HCT116 (cell line): ENCODE measurements around the gene ANKRD13C. TPM values are rescaled to one million over a fixed set of nuclear protein-coding genes. Genes with fewer than 3 reads are reported as not detected.
A peak's percentile ranks its signal among the peaks of the same experiment; 100 is the strongest.
"Not testable (repeated sequence)": the region's sequence is repeated elsewhere in the genome, so short reads cannot be mapped to it uniquely, and the experiment has no call there.

ENCODE experiments used
- ATAC-seq: fragments of 200-7000 bp; cut with Tn5 transposase; 2 replicates; pipeline ENCODE4 v1.9.1; 2020; ENCODE audit warnings: mild to moderate bottlenecking, moderate library complexity
- BruUV-seq: library from RNA; stranded (reverse); fragments of 400-500 nt; replicated peaks from 2 replicates; lab custom pipeline; 2021; lab: Mats Ljungman, UMichigan
- CTCF ChIA-PET: fragments of 300-600 bp; sonication (Branson Sonifier 250); formaldehyde crosslinking; loops from one replicate; lab custom pipeline; 2021; ENCODE audit warnings: antibody characterized with exemption; lab: Charles Lee
- POLR2A ChIA-PET: fragments of 300-600, 350-600 bp; sonication (Branson Sonifier 250); formaldehyde crosslinking; loops from one replicate; lab custom pipeline; 2021; ENCODE audit warnings: antibody characterized with exemption; lab: Charles Lee
- RAD21 ChIA-PET, 2 experiments: fragments of 300-600 bp; sonication (Branson Sonifier 250); formaldehyde crosslinking; loops; one replicate each; lab custom pipeline; 2023; ENCODE audit warnings: low total read pairs in 2 of 2; ENCODE audit not compliant: uncharacterized antibody in 2 of 2, unreplicated experiment in 2 of 2, low non-redundant PET in 1 of 2; lab: Charles Lee
- DNase-seq: peaks from one replicate; pipeline ENCODE4 v3.0.0-alpha.2; 2010; ENCODE audit warnings: low read depth, low spot score
- H2AFZ ChIP-seq: fragments of 200-600 bp; shearing (Covaris generic), sonication (generic); 2 replicates; pipeline ENCODE4 v1.6.1; 2017; ENCODE audit warnings: low read depth, mixed run types, mixed read lengths, antibody characterized with exemption, low read length; ENCODE audit not compliant: poor library complexity, severe bottlenecking
- H3K27ac ChIP-seq: 2 replicates; pipeline ENCODE4 v1.5.1; 2012; ENCODE audit warnings: low read depth, low read length
- H3K27me3 ChIP-seq: fragments of 200-600 bp; sonication (generic); 2 replicates; pipeline ENCODE4 v1.6.1; 2016; ENCODE audit warnings: mixed run types, low read length, mixed read lengths; ENCODE audit not compliant: insufficient read depth
- H3K36me3 ChIP-seq, 2 experiments: fragments of 200-500 bp in 1 of 2; fragments of 200-600 bp in 1 of 2; sonication (Bioruptor generic) in 1 of 2; sonication (generic) in 1 of 2; 2 replicates each; pipeline versions ENCODE4 v1.5.1 to v1.6.1; 2014 to 2016; ENCODE audit warnings: low read length in 2 of 2, inconsistent platforms in 1 of 2, mixed read lengths in 1 of 2, mixed run types in 1 of 2; ENCODE audit not compliant: insufficient read depth in 2 of 2, control insufficient read depth in 1 of 2
- H3K4me1 ChIP-seq, 2 experiments: fragments of 200-600 bp in 1 of 2; sonication (generic) in 1 of 2; 2 replicates each; pipeline versions ENCODE4 v1.5.1 to v1.6.1; 2012 to 2017; ENCODE audit warnings: low read length in 2 of 2, inconsistent platforms in 1 of 2, mild to moderate bottlenecking in 1 of 2, mixed read lengths in 1 of 2, mixed run types in 1 of 2, moderate library complexity in 1 of 2; ENCODE audit not compliant: insufficient read depth in 2 of 2, control insufficient read depth in 1 of 2
- H3K4me2 ChIP-seq: fragments of 200-600 bp; sonication (generic); 2 replicates; pipeline ENCODE4 v1.6.1; 2017; ENCODE audit warnings: mixed run types, low read length, mixed read lengths
- H3K4me3 ChIP-seq, 2 experiments: fragments of 200-600 bp in 1 of 2; sonication (generic) in 1 of 2; replicated peaks in 1 of 2; 2 replicates each; pipeline ENCODE4 v1.5.1; 2011 to 2016; ENCODE audit warnings: low read length in 2 of 2, control low read depth in 1 of 2, low read depth in 1 of 2, mild to moderate bottlenecking in 1 of 2, mixed read lengths in 1 of 2, mixed run types in 1 of 2
- H3K79me2 ChIP-seq: fragments of 200-600 bp; sonication (generic); 2 replicates; pipeline ENCODE4 v1.6.1; 2017; ENCODE audit warnings: mild to moderate bottlenecking, mixed run types, low read length, moderate library complexity, mixed read lengths; ENCODE audit not compliant: insufficient read depth
- H3K9ac ChIP-seq: fragments of 200-600 bp; sonication (generic); 2 replicates; pipeline ENCODE4 v1.6.1; 2016; ENCODE audit warnings: low read length, mixed read lengths
- H3K9me2 ChIP-seq: fragments of 200-600 bp; sonication (generic), shearing (Covaris generic); 2 replicates; pipeline ENCODE4 v1.6.1; 2017; ENCODE audit warnings: mixed run types, mild to moderate bottlenecking, moderate library complexity; ENCODE audit not compliant: insufficient read depth
- H3K9me3 ChIP-seq, 2 experiments: fragments of 200-500 bp in 1 of 2; fragments of 200-600 bp in 1 of 2; sonication (Bioruptor generic) in 1 of 2; sonication (generic) in 1 of 2; 2 replicates each; pipeline ENCODE4 v1.6.1; 2014 to 2017; ENCODE audit warnings: low read length in 2 of 2, mixed read lengths in 2 of 2, inconsistent platforms in 1 of 2, low read depth in 1 of 2, mild to moderate bottlenecking in 1 of 2, mixed run types in 1 of 2, moderate library complexity in 1 of 2; ENCODE audit not compliant: control insufficient read depth in 1 of 2, insufficient read depth in 1 of 2
- H4K20me1 ChIP-seq: fragments of 200-600 bp; sonication (generic), shearing (Covaris generic); 2 replicates; pipeline ENCODE4 v1.6.1; 2017; ENCODE audit warnings: mixed run types, mild to moderate bottlenecking, moderate library complexity; ENCODE audit not compliant: insufficient read depth
- CBX3 ChIP-seq: IDR thresholded peaks from 2 replicates; pipeline ENCODE4 v1.6.1; 2012; ENCODE audit warnings: low read depth
- CEBPB ChIP-seq: IDR thresholded peaks from 2 replicates; pipeline ENCODE4 v1.6.1; 2012; ENCODE audit warnings: low read depth
- CTCF ChIP-seq, 3 experiments: fragments of 200-600 bp in 1 of 3; sonication (generic) in 1 of 3; IDR thresholded peaks in 2 of 3; conservative IDR thresholded peaks in 1 of 3; 2 replicates each; pipeline ENCODE4 v1.5.1; 2012 to 2017; ENCODE audit warnings: low read depth in 2 of 3, low read length in 2 of 3, antibody characterized with exemption in 1 of 3, borderline replicate concordance in 1 of 3, control low read depth in 1 of 3, mild to moderate bottlenecking in 1 of 3, mixed read lengths in 1 of 3, mixed run types in 1 of 3, moderate library complexity in 1 of 3; ENCODE audit not compliant: insufficient read depth in 1 of 3
- ELF1 ChIP-seq: IDR thresholded peaks from 2 replicates; pipeline ENCODE4 v1.6.1; 2012; ENCODE audit warnings: low read depth, borderline replicate concordance
- EZH2 ChIP-seq: fragments of 200-600 bp; sonication (generic); IDR thresholded peaks from 2 replicates; pipeline ENCODE4 v1.6.1; 2017; ENCODE audit warnings: antibody characterized with exemption, mixed run types
- MAX ChIP-seq: IDR thresholded peaks from 2 replicates; pipeline ENCODE4 v1.6.1; 2012
- POLR2A ChIP-seq: IDR thresholded peaks from 2 replicates; pipeline ENCODE4 v1.7.0; 2011; ENCODE audit warnings: borderline replicate concordance; ENCODE audit not compliant: insufficient read depth, insufficient read length; ENCODE audit errors: extremely low read depth
- RAD21 ChIP-seq: IDR thresholded peaks from 2 replicates; pipeline ENCODE4 v1.6.1; 2012; ENCODE audit warnings: low read depth, mild to moderate bottlenecking
- SIN3A ChIP-seq: IDR thresholded peaks from 2 replicates; pipeline ENCODE4 v1.6.1; 2012; ENCODE audit warnings: low read depth
- ZBTB33 ChIP-seq: IDR thresholded peaks from 2 replicates; pipeline ENCODE4 v1.6.1; 2011; ENCODE audit warnings: mild to moderate bottlenecking, low read length, moderate library complexity; ENCODE audit not compliant: insufficient replicate concordance; ENCODE audit errors: extremely low read depth
- ZNF274 ChIP-seq: fragments of 200-500 bp; sonication (Bioruptor generic); IDR thresholded peaks from 2 replicates; pipeline ENCODE4 v1.6.1; 2014; ENCODE audit warnings: mild to moderate bottlenecking, low read depth, low read length, inconsistent platforms
- intact Hi-C: fragments of 100-400 bp; cut with micrococcal nuclease; formaldehyde crosslinking; loops from 2 replicates; pipeline ENCODE4 v1.10.0; 2022
- total RNA-seq: library from RNA; stranded (reverse); gene quantifications from one replicate; pipeline ENCODE4 v1.2.1, GENCODE V29; 2021; ENCODE audit not compliant: unreplicated experiment

ANKRD13C gene
- total RNA-seq, 1 experiment from 2014 or later = 21.1 TPM

- POLR2A ChIA-PET = no interaction called here
These were observed 17.9 kb upstream of the ANKRD13C start for GRCh38 chr1:70372426-70372825.

GRCh38 chr1:70371586-70371985, 17.1 kb upstream of the ANKRD13C start:
- intact Hi-C loops, H3K4me3 ChIP-seq, H4K20me1 ChIP-seq, H3K4me2 ChIP-seq, DNase-seq, H3K9me2 ChIP-seq, ATAC-seq, H2AFZ ChIP-seq, H3K9ac ChIP-seq, CTCF ChIA-PET, H3K27me3 ChIP-seq, RAD21 ChIA-PET, H3K79me2 ChIP-seq, H3K27ac ChIP-seq, BruUV-seq, H3K9me3 ChIP-seq, H3K36me3 ChIP-seq, POLR2A ChIA-PET: not testable (repeated sequence)
- peaks cover 15 to 24% of the 10 kb centered on the region in 2 experiments for H3K4me1 ChIP-seq

More at GRCh38 chr1:70372426-70372825, 17.9 kb upstream of the ANKRD13C start:
- Histone ChIP-seq H2AFZ (no peak overlapping the region), H3K36me3 (no peaks in the 10 kb centered on the region), H3K4me1 (peaks cover 9 to 16% of the 10 kb centered on the region in 2 experiments), H3K27me3 (no peaks in the 10 kb centered on the region), H3K4me3 (no peak overlapping the region), H3K9me2 (no peaks in the 10 kb centered on the region), H3K27ac (no peak overlapping the region), H3K9ac (no peak overlapping the region), H3K4me2 (no peak overlapping the region), H3K79me2 (no peaks in the 10 kb centered on the region), H3K9me3 (no peaks in the 10 kb centered on the region), H4K20me1 (no peaks in the 10 kb centered on the region)
- BruUV-seq = no TSS peak
- intact Hi-C loops = no loop called here
- RAD21 ChIA-PET = no interaction called here
- ATAC-seq (no peak), DNase-seq (no peak)
- TF ChIP-seq ZNF274 (no peak), ELF1 (no peak), POLR2A (no peak), CTCF (IDR thresholded peaks at IDR 0.05 in 2 of 3, conservative IDR thresholded peaks at IDR 0.05 in 1 of 3; ENCODE audit: borderline replicate concordance in 1 of 3, insufficient read depth in 1 of 3, low read depth in 2 of 3, low read length in 2 of 3) (no peak), RAD21 (no peak), CEBPB (no peak), MAX (no peak), EZH2 (no peak), ZBTB33 (no peak), CBX3 (no peak), SIN3A (no peak)
- CTCF ChIA-PET = no interaction called here

- peak; percentile 25; the same call in 1 of the 2 replicates for ATAC-seq
- CTCF ChIA-PET, H3K9me3 ChIP-seq, H3K27me3 ChIP-seq, POLR2A ChIA-PET, H2AFZ ChIP-seq, H3K9me2 ChIP-seq, H3K4me3 ChIP-seq, intact Hi-C loops, BruUV-seq, H3K79me2 ChIP-seq, DNase-seq, H4K20me1 ChIP-seq, H3K27ac ChIP-seq, H3K9ac ChIP-seq, RAD21 ChIA-PET, H3K36me3 ChIP-seq: not testable (repeated sequence)
- Histone ChIP-seq H3K4me2 (peak overlapping the region; percentile 36), H3K4me1 (peaks cover 7 to 17% of the 10 kb centered on the region in 2 experiments; a peak in 3 of 4 replicates)
These were observed 12.9 kb upstream of the ANKRD13C start for GRCh38 chr1:70367397-70367796.
